Renal cortex interstitium (tissue), 15 donors: Measurements from ENCODE around the gene GRID1. TPM values are rescaled to one million over a fixed set of nuclear protein-coding genes. Genes with fewer than 3 reads are reported as not detected.

Experiments used
- DNase-seq, 11 donors: peaks; one replicate each; pipeline ENCODE4 v3.0.0-alpha.2; 2013; ENCODE audit warnings: low read depth in 9 of 11, low spot score in 4 of 11; ENCODE audit errors: extremely low read depth in 1 of 11
- long read RNA-seq, 16 experiments: transcript quantifications; one replicate each; lab custom pipeline, GENCODE V29; 2026
- polyA plus RNA-seq, 3 donors: library from polyadenylated mRNA; unstranded; fragments of 120-200 nt; gene quantifications; one replicate each; pipeline ENCODE4 v1.2.1, GENCODE V29; 2013; ENCODE audit not compliant: insufficient read length in 3 of 3

The GRID1 gene
- polyA plus RNA-seq: 1 to 10 TPM; 1.6 to 1.8 (median 1.6) TPM
- long read RNA-seq, donor 1: 0 reads
- long read RNA-seq, donor 2: 0 reads
- long read RNA-seq, donor 3: 0 reads
- long read RNA-seq, donor 4: 0 reads
- long read RNA-seq, donor 5: 0 reads
- long read RNA-seq, donor 6: 0 reads
- long read RNA-seq, donor 7: 0 reads
- long read RNA-seq, donor 8: 0 reads
- long read RNA-seq, donor 9: 0 reads
- long read RNA-seq, donor 10: 0 reads
- long read RNA-seq, donor 11: 0 reads
- long read RNA-seq, donor 12: 0 reads
- long read RNA-seq, donor 13: 0 reads
- long read RNA-seq, donor 14: 0 reads
- long read RNA-seq, donor 15: 0 reads
- long read RNA-seq, donor 16: 0 reads

- DNase-seq: peak in 1 of 11 donors; percentile 45
Measured at GRCh38 chr10:86366033-86366901, at the start of gene GRID1. Gene GRID1, minus strand, starts transcription at chr10:86366795.

GRCh38 chr10:86415583-86415982 is 49.0 kb upstream of the GRID1 start:
- no peak for DNase-seq

GRCh38 chr10:86415116-86415515 is 48.5 kb upstream of the GRID1 start:
- no peak for DNase-seq

- DNase-seq: no peak
Measured at GRCh38 chr10:86413046-86413728, 46.6 kb upstream of the GRID1 start.

- DNase-seq: no peak
Measured at GRCh38 chr10:86411852-86412560, 45.4 kb upstream of the GRID1 start.

GRCh38 chr10:86411281-86411841 is 44.8 kb upstream of the GRID1 start:
- peak in 4 of 11 donors; percentile 25 to 58 (median 48) for DNase-seq

- DNase-seq: no peak
Measured at GRCh38 chr10:86410542-86411124, 44.0 kb upstream of the GRID1 start.

- DNase-seq: no peak
Measured at GRCh38 chr10:86409183-86409582, 42.6 kb upstream of the GRID1 start.

GRCh38 chr10:86403183-86403797 is 36.7 kb upstream of the GRID1 start:
- DNase-seq: peak in 1 of 11 donors; percentile 41

GRCh38 chr10:86402283-86402941 is 35.8 kb upstream of the GRID1 start:
- DNase-seq: no peak

- no peak for DNase-seq
Measured at GRCh38 chr10:86401588-86402282, 35.1 kb upstream of the GRID1 start.

- DNase-seq: no peak
Measured at GRCh38 chr10:86400705-86401587, 34.4 kb upstream of the GRID1 start.

GRCh38 chr10:86399879-86400704 is 33.5 kb upstream of the GRID1 start:
- peak; percentile 81 to 94 (median 90) for DNase-seq

- no peak for DNase-seq
Measured at GRCh38 chr10:86399514-86399878, 32.9 kb upstream of the GRID1 start.

- DNase-seq: no peak
Measured at GRCh38 chr10:86397120-86397519, 30.5 kb upstream of the GRID1 start.
